Esophagus muscularis mucosa (tissue), 3 donors: ENCODE measurements around the gene CENPX.
A peak's percentile ranks its signal among the peaks of the same experiment; 100 is the strongest.

ENCODE experiments used
- POLR2A ChIP-seq: fragments of 450-650 bp; IDR thresholded peaks from one replicate; pipeline ENCODE4 v1.6.1; 2017; ENCODE audit warnings: antibody characterized with exemption, moderate library complexity, mild to moderate bottlenecking, low read depth
- TF ChIP-seq, protein P1 (sequence below), 3 experiments: fragments of 200-600 bp in 2 of 3; fragments of 450-650 bp in 1 of 3; sonication (generic) in 2 of 3; IDR thresholded peaks; one replicate each; pipeline ENCODE4 v1.5.1; 2017 to 2019; ENCODE audit warnings: antibody characterized with exemption in 3 of 3, mild to moderate bottlenecking in 2 of 3, moderate library complexity in 1 of 3

DNA sequence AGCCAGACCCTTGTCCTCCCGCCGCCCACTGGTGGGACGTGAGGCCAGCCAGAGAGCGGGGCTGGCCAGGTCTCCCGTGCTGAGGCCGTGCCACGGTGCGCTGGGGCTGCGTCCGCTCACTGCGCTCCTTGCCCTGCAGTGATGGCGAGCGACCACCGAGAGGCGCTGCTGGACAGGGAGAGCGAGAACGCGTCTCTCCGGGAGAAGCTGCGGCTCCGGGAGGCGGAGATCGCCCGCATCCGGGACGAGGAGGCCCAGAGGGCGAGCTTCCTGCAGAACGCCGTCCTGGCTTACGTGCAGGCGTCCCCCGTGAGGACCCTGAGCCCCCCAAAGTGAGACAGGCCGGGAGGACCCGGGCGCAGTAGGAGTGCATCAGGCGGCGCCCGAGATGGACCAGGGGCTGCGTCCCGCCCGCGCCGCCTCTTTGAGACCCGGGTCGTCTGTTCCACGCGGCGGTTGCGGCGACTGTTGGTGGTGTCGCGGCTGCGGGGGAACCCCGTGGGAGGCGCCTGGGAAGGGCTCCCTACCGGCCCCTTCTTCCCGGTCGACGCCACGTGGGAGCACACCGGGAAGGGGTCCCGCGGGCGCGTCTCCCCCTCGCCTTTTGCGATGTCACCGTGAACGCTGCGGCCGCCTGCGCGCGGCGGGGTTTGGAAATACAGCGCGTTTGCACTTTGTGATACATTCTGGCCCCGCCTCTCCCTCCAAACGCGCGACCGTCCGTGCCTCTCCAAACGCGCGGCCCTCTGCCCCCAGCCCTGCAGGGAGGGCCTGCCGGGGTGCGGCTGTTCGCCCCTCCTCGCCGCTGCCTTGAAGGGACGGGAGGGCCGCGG, 8.0 kb upstream of the CENPX start:
- TF ChIP-seq, protein P1, sequence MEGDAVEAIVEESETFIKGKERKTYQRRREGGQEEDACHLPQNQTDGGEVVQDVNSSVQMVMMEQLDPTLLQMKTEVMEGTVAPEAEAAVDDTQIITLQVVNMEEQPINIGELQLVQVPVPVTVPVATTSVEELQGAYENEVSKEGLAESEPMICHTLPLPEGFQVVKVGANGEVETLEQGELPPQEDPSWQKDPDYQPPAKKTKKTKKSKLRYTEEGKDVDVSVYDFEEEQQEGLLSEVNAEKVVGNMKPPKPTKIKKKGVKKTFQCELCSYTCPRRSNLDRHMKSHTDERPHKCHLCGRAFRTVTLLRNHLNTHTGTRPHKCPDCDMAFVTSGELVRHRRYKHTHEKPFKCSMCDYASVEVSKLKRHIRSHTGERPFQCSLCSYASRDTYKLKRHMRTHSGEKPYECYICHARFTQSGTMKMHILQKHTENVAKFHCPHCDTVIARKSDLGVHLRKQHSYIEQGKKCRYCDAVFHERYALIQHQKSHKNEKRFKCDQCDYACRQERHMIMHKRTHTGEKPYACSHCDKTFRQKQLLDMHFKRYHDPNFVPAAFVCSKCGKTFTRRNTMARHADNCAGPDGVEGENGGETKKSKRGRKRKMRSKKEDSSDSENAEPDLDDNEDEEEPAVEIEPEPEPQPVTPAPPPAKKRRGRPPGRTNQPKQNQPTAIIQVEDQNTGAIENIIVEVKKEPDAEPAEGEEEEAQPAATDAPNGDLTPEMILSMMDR (IDR thresholded peaks at IDR 0.05): peak; percentile 91 to 97 (median 93)
- no peak for TF ChIP-seq POLR2A
